ENCODE measurements around the gene BAIAP2L1. TPM values are rescaled to one million over a fixed set of nuclear protein-coding genes. Genes with fewer than 3 reads are reported as not detected.
A peak's percentile ranks its signal among the peaks of the same experiment; 100 is the strongest.
"Not testable (repeated sequence)": the region's sequence is repeated elsewhere in the genome, so short reads cannot be mapped to it uniquely, and the experiment has no call there.

Gene BAIAP2L1, protein sequence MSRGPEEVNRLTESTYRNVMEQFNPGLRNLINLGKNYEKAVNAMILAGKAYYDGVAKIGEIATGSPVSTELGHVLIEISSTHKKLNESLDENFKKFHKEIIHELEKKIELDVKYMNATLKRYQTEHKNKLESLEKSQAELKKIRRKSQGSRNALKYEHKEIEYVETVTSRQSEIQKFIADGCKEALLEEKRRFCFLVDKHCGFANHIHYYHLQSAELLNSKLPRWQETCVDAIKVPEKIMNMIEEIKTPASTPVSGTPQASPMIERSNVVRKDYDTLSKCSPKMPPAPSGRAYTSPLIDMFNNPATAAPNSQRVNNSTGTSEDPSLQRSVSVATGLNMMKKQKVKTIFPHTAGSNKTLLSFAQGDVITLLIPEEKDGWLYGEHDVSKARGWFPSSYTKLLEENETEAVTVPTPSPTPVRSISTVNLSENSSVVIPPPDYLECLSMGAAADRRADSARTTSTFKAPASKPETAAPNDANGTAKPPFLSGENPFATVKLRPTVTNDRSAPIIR
- polyA plus RNA-seq (ENCODE audit: insufficient read length in 12 of 12), result 10 to 100 TPM in 3 of 12 donors, 1 to 10 TPM in 8, not detected in 1; 5.3 to 22.3 (median 8.9) TPM
- long read RNA-seq, donor 1, partial matches to known transcripts, result 14 of 18 reads
- long read RNA-seq, donor 1, other reads (novel, unspliced or antisense), result 0 of 18 reads
- long read RNA-seq, donor 2, partial matches to known transcripts, result 0 of 20 reads
- long read RNA-seq, donor 2, other reads (novel, unspliced or antisense), result 19 of 20 reads
- long read RNA-seq, donor 3, partial matches to known transcripts, result 5 of 6 reads
- long read RNA-seq, donor 3, other reads (novel, unspliced or antisense), result 0 of 6 reads
- long read RNA-seq, donor 4, result 0 reads
- long read RNA-seq, donor 5, partial matches to known transcripts, result 0 of 2 reads
- long read RNA-seq, donor 5, other reads (novel, unspliced or antisense), result 0 of 2 reads
- long read RNA-seq, donor 6, result 0 reads
- long read RNA-seq, donor 7, result 0 reads
- long read RNA-seq, donor 8, partial matches to known transcripts, result 17 of 23 reads
- long read RNA-seq, donor 8, other reads (novel, unspliced or antisense), result 6 of 23 reads
- long read RNA-seq, donor 9, result 0 reads
- long read RNA-seq, donor 10, partial matches to known transcripts, result 0 of 1 reads
- long read RNA-seq, donor 10, other reads (novel, unspliced or antisense), result 0 of 1 reads
- long read RNA-seq, donor 11, partial matches to known transcripts, result 0 of 1 reads
- long read RNA-seq, donor 11, other reads (novel, unspliced or antisense), result 0 of 1 reads

- DNase-seq, result peak; percentile 40
Measured at GRCh38 chr7:98400542-98401340, at the start of gene BAIAP2L1. Gene BAIAP2L1, minus strand, starts transcription at chr7:98401090. Its CDS starts 238 bp downstream, at chr7:98400852.

DNA sequence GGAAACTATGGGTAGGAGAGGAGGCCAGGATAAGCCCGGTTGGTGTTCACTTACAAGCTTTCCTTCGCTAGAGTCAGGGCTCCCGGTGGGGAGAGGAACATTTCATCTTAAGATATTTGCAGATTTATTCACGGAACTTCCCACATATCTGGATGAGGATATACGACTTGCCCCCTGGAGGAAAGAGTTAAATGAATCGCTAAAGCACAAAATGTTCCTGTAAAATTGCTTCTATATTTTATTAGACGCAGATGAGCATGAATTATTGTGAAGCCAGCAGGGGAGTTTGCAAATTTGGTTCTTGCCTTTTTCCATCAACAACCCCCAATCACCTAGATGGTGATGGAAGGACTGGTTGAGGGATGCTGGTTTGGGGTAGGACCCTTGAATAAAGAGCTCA is 47.9 kb upstream of the BAIAP2L1 start:
- no peak for DNase-seq

DNA sequence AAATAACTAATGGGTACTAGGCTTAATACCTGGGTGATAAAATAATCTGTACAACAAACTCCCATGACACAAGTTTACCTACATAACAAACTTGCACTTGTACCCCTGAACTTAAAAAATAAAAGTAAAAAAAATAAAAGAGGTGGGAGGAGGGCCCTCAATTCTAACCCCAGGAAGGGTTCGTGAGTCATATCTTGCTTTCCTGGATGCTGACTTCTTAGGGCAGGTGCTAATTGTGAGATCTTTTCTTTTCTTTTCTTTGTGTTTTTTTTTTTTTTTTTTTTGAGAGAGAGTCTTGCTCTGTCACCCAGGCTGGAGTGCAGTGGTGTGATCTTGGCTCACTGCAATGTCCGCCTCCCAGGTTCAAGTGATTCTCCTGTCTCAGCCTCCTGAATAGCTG is 40.1 kb upstream of the BAIAP2L1 start:
- DNase-seq, result not testable (repeated sequence)

GRCh38 chr7:98439484-98439883 is 38.6 kb upstream of the BAIAP2L1 start:
- DNase-seq, result no peak

DNA sequence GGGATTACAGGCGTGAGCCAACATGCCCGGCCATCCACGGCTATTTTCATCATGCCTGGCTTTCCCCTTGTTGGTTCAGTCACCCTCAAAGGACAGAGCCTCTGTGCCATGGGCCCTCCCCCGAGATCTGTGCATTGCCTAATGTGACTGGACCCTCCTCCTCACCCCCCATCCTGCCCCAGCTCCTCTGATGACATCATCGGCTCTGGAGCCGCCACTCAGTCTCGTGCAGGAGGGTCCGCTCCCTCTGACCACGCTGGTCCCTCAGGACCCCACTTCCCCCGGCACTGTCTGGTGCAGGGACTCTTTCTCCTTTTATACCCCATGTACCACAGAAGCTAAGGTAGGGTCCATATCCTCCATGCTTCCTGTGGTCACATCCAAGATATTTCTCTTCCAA is 33.2 kb upstream of the BAIAP2L1 start:
- no peak for DNase-seq

DNA sequence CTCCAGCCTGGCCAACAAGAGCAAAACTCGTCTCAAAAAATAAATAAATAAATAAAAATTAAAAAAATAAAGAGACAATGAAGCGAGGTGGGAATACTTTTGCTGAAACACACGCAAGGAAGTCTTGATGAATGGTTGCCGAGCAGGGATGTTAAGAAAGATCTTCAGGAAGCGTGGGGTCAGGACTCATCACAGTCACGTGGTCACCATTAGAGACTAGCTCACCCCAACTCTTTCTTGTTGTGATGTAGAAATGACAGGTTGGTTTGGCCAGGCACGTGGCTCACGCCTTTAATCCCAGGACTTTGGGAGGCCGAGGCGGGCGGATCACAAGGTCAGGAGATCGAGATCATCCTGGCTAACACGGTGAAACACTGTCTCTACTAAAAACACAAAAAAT is 28.9 kb upstream of the BAIAP2L1 start:
- DNase-seq, result no peak

DNA sequence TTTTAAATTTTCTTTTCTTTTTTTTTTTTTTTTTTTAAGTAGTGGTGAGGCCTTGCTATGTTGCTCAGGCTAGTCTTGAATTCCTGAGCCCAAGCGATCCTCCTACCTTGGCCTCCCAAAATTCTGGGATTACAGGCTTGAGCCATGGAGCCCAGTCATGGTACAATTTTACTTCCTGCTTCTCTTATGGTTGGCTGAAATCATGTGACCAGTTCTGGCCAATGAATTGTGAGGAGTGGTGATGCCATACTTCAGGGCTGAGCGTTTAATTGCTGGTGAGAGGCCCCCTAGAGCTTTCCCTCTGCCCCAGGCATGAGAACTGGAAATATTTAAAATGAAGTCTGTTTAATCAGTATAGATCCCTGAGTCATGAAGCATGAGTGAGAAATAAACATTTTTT is 22.2 kb upstream of the BAIAP2L1 start:
- no peak for DNase-seq

DNA sequence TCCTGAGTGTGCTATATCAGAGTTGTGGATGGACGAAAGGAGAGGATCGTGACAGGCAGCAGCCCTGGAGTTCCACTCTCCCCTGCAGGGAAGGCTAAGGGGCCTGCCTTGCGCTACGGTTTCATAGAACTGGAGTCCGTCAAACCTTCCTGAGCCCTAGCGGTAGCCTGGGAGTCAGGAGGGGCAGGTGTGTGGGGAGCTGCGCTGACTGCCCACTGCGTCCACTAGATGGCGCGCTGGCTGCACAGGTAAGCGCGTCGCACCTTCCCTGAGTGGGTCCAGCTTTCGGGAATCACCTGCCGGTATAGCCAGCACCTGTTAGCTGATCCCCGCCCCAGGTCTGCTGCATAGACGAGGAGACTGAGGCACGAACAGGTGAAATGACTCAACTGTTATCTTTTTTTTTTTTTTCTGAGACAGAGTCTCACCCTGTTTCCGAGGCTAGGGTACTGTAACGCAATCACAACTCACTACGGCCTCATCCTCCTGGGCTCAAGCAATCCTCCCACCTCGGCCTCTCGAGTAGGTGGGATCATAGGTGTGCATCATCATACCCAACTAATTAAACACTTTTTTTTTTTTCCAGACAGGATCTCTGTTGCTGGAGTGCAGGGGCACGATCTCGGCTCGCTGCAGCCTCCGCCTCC is 20.2 kb upstream of the BAIAP2L1 start:
- DNase-seq, result no peak

DNA sequence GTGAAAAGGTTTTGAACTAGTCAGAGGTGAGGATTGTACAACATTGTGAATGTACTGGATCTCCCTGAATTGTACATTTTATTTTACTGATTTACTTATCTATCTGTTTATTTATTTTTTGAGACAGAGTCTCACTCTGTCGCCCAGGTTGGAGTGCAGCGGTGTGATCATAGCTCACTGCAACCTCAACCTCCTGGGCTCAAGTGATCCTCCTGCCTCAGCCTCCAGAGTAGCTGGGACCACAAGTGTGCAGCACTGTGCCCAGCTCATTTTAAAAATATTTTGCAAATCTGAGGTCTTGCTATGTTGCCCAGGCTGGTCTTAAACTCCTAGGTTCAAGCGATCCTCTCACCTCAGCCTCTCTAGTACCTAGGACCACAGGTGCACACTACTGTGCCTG is 19.1 kb upstream of the BAIAP2L1 start:
- not testable (repeated sequence) for DNase-seq

DNA sequence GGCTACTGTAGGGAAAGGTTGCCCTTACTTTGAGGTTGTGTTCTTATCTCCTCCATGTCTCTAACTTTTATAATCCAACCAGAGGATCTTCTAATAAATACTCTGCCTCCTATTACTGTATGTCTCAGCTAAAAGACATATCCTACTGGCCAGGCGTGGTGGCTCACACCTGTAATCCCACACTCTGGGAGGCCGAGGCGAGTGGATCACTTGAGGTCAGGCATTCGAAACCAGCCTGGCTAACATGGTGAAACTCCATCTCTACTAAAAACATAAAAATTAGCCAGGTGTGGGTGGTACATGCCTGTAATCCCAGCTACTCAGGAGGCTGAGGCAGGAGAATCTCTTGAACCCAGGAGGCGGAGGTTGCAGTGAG is 18.4 kb upstream of the BAIAP2L1 start:
- DNase-seq, result not testable (repeated sequence)

DNA sequence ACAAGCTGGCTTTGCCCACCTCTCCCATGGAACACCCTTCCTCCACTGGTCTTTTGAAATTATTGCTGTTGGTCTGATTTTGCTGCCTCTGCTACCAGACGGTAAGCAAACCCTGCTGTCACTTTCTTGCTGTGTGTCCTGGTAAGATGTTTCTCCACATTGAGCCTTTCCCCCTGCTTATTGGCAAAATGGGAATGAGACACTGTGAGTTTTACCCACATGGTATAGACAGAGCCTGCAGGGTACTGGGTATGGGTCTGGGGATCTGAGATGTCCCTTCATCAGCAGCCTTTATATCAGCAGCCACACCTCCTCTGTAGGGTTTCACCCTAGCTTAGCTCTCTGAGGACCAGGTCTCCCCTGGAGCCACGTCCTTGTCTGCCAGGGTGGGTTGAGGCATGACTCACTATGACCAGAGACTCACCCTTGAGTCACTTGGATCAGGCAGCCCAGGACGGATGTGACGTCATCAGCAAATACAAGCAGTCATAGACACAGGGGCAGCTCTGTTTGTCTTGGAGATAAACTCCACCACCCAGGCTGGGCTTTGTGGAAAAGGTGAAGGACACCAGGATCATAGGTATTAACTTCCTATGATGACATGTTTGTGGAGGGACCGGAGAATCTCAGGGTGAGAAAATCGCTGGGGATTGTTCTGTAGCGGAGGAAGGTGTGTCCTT is 17.9 kb upstream of the BAIAP2L1 start:
- DNase-seq, result no peak

GRCh38 chr7:98418271-98418635 is 17.4 kb upstream of the BAIAP2L1 start:
- no peak for DNase-seq

DNA sequence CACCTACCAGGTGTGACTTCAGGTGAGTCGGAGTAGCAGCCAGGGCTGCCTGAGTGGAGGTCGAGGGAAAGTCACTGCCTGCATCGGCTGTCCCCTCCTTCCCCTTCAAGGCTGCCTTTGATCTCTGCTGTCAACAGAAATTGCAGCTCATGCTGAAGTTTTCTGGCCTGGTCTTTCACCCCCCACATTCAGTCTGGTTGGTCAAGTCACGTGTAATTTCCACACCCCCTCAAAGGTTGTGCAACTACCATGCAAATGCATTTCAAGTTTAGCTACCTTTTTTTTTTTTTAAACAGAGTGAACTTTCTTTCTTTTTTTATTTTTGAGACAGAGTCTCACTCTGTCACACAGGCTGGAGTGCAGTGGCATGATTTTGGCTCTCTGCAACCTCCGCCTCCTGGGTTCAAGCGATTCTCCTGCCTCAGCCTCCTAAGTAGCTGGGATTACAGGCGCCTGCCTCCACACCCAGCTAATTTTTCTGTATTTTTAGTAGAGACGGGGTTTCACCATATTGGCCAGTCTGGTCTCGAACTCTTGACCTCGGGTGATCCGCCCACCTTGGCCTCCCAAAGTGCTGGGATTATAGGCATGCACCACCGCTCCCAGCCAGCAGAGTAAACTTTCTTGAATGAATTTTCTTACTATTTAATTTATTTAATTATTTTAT is 16.8 kb upstream of the BAIAP2L1 start:
- DNase-seq, result not testable (repeated sequence)

DNA sequence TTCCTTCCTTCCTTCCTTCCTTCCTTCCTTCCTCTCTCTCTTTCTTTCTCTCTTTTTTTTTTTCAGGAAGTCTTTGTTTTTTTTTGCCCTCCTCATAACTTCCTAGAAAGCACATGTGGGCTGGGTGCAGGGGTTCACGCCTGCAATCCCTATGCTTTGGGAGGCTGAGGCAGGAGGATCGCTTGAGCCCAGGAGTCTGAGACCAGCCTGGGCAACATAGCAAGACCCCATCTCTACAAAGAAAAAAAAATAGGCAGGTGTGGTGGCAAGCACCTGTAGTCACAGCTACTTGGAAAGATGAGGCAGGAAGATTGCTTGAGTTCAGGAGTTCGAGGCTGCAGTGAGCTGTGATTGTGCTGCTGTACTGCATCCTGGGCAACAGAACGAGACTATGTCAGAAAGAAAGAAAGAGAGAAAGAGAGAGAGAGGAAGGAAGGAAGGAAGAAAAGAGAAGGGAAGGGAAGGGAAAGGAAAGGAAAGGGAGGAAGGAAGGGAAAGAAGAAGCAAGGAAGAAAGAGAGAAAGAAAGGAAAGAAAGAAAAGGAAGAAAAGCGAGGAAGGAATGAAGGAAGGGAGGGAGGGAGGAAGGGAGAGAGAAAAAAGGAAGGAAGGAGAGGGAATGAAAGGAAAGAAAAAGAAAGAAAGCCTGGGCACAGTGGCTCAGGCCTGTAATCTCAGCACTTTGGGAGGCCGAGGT is 13.5 kb upstream of the BAIAP2L1 start:
- DNase-seq, result no peak

- not testable (repeated sequence) for DNase-seq
Measured at GRCh38 chr7:98413655-98414054, 12.8 kb upstream of the BAIAP2L1 start.

DNA sequence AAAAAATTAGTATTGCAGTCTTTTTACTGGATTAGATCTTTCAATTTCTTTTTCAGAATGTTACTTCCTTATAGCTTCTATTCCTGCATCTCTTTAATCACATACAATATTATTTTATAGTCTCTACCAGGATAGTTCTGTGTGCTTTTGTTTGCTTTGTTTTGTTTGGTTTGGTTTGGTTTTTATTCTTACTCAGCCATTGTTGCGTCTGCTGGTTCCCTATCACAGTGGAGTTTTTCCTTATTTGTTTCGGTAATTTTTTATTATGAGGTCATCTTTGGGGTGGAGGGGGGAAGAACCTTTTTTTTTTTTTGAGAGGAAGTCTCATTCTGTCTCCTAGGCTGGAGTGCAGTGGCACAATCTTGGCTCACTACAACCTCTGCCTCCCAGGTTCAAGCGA is 9.0 kb upstream of the BAIAP2L1 start:
- DNase-seq, result no peak

- DNase-seq, result not testable (repeated sequence)
Measured at GRCh38 chr7:98408146-98408545, 7.3 kb upstream of the BAIAP2L1 start.

- DNase-seq, result no peak
Measured at GRCh38 chr7:98406827-98407226, 5.9 kb upstream of the BAIAP2L1 start.

DNA sequence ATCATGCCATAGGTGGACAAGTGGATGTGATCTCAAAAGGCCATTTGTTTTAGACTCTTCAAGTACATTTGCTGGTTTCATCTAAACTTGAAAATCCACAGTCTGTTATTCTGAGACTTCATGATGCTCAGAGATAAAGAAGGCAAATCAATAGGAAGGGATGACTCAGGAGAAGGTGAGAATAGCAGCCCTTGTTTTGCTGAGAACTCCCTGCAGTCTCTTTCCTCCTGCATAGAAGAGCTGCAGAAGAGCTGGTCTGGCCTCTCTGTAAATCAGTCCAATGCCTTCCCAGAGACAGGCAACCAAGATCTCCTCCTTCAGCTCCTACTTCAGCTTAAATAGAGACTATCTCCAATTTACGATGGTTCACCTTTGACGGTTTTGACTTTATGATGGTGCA is 4.0 kb upstream of the BAIAP2L1 start:
- no peak for DNase-seq
